NOMO-1 treated with dmso at 0.1 percent for 144 hours (cell line): Measurements from ENCODE around the gene DOCK1.

ENCODE experiments used
- DNase-seq: peaks from one replicate; lab custom pipeline; 2025; ENCODE audit not compliant: unreplicated experiment; lab: John Stamatoyannopoulos, UW

Gene DOCK1

DNA sequence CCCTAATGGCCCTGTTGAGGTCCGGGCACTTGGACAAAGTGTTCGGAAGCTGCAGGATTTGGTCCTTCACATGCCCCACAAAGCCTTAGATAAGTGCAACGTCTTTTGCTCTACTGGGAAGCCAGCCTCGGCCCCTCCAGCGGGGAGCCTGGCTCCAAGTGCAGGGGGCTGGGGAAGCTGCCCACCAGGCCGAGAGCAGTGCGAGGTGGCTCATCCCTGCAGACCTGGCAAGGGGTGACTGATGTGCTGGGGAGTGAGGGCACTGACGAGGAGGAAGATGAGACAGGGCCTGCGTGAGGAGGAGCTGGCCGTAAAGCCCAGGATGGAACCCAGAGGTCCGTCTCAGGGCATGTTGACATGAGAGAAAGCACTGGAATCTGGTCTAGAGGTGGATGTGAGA, 508.1 kb downstream of the DOCK1 start:
- no peak for DNase-seq

DNA sequence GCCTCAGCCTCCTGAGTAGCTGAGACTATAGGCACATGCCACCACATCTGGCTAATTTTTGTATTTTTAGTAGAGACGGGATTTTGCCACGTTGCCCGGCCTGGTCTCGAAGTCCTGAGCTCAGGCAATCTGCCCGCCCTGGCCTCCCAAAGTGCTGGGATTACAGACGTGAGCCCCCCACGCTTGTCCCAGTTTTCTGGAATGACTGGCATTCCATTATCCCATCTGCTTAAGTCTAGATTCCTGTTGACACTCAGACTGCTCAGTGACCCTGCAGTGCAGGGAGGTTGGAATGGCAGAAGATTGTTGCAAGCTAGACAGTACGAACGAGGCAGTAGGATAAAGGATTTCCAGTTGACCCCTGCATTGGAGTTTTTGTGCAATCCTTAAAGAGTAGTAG, 508.8 kb downstream of the DOCK1 start:
- no peak for DNase-seq

DNA sequence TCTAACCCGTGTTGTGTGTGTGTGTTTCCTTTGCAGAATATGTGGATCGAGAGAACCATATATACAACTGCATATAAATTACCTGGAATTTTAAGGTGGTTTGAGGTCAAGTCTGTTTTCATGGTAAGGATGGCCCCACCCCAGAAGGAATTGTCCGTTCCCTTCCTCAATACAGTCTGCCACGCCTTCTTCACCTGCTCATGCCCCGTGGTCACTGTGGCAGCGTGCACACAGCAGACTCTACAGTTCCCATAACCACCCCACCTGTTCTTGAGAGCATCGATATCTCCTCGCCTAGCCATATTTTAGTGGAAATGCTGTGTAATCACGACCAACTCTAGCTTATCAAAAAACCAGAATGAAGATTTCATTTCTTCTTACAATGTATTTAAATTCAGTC, 509.9 kb downstream of the DOCK1 start:
- no peak for DNase-seq

DNA sequence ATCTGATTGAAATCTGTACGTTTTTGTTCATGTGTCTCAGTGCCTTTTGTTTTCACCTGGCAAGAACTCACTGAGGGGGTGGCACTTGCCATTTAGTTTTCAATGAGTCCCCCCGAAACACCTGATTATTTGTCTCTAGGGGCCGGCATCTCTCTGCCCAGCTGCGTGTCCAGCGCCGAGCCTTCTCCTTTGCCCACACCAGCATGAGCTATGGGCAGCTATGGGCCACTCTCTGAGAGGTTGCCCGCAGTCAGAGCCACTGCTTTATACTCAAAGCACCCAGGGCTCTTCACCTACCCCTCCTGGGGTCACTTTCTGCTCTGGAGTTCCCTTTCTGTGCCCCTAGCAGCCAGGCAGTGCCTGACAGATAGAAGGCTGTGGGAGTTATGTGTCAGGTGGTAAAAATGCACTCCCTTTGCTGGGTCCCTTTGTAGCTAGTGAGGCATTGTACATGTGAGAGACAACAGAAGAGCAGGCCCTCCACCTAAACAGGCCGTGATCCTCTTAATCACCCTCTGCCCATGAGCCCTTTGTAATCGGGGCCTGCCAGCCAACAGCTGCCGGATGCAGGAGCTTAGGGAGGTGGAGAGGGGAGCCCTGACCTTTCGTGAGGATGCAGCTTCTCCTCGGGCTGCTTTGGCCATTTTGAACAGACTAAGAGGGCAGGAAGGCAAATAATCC, 510.8 kb downstream of the DOCK1 start:
- no peak for DNase-seq

- no peak for DNase-seq
Observed at GRCh38 chr10:127417031-127417430, 511.8 kb downstream of the DOCK1 start.

- no peak for DNase-seq
Observed at GRCh38 chr10:127417686-127418401, 512.6 kb downstream of the DOCK1 start.

GRCh38 chr10:127418536-127419168, 513.4 kb downstream of the DOCK1 start:
- no peak for DNase-seq

- no peak for DNase-seq
Observed at GRCh38 chr10:127420138-127420684, 515.0 kb downstream of the DOCK1 start.

DNA sequence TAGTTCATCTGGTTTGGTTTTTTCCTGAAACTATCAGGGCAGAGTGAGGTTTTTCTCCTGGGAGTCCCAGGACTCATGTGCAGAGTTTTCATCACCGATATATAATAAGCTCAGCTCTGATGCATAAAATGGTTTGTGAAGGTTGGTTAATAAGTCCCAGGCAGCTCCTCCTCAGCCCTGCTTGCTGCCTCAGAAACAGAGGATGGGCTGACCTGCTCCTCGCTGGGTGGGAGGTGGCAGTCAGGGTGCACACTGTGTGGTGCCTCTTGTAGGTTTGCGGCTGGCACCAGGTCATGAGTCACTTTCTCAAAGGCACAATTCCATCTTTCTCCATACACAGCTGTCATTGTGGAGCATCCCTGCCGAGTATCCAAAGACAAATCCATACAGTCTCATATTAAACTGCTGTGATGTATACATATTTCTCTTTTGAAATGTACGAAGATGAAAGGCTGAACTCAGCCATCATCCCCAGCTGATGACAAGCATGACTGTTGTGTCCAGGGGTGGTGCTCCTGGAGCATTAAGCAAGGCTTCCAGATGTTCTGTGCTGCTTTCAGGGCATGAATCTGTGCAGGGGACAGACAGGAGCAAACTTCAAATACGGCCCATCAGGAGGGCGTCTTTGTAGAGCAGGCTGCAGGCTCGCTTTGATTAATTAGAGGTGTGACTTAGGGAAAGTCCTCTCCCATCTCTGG, 518.1 kb downstream of the DOCK1 start:
- DNase-seq, result no peak

DNA sequence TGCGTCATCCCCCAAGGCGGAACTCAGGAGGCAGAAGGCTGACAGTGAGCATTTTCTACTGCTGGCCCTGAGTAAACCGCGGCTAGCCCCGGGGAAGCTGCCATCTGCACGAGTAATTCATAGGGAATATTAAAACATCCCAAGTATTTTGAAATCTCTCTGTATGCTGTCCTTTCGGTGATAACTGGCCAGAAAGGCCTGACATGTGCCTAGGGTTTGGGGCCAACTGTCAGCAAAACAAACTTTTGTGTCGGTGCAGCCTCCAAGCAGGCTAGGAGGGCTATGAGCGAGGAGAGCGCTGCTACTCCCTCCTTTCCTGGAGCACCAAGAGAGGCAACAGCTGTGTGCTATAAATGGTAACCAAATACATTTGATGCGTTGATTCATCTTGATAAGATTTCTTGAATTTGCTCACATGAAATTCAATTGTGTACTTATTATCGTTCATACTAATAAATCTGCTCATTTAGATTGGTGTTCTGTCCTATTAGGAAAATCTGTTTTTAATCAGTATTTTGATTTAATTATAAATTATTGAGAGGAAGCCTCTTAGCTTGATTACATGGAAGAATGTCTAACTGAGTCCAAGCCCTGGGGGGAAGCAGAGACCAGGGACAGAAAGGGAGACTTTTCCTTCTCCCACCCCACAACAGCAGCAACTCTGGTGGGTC, 519.5 kb downstream of the DOCK1 start:
- no peak for DNase-seq

GRCh38 chr10:127426746-127427145, 521.5 kb downstream of the DOCK1 start:
- no peak for DNase-seq

DNA sequence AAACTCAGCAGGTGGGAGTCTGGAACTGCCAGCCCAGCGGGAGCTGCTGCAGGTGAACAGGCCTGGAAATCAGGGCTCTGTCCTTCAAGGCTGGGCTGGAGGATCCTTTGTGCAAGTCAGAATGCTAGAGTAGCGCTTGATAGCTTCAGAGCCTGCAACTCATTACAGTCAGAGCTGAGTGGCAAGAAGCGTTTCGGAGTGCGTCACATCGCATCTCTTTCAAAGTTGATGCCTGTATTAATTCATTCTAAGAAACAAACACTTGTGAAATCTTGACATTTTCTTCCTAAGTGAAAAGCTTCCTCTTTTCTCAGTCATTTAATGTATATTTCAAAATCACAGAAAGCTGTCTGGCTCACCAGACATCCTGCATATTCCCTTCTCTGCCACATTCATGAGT, 522.7 kb downstream of the DOCK1 start:
- no peak for DNase-seq

GRCh38 chr10:127428385-127428980, 523.3 kb downstream of the DOCK1 start:
- no peak for DNase-seq

- no peak for DNase-seq
Observed at GRCh38 chr10:127429601-127430312, 524.5 kb downstream of the DOCK1 start.

DNA sequence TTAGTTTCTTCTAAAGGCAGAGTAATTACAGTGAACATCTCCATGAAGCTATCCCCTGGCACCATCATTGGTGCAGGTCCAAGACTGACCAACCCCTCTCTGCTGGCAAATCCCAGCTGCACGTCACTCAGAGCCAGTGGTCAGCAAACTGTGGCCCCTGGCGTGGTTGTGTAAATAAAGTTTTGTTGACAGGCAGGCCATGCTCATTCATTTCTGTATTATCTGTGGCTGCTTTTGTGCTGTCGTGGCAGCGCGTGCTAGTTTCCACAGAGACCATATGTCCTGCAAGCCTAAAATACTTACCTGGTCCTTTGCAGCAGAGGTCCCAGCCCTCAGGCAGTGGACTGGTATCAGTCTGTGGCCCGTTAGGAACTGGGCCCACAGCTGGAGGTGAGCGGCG, 526.3 kb downstream of the DOCK1 start:
- no peak for DNase-seq

- no peak for DNase-seq
Observed at GRCh38 chr10:127434006-127434405, 528.8 kb downstream of the DOCK1 start.

DNA sequence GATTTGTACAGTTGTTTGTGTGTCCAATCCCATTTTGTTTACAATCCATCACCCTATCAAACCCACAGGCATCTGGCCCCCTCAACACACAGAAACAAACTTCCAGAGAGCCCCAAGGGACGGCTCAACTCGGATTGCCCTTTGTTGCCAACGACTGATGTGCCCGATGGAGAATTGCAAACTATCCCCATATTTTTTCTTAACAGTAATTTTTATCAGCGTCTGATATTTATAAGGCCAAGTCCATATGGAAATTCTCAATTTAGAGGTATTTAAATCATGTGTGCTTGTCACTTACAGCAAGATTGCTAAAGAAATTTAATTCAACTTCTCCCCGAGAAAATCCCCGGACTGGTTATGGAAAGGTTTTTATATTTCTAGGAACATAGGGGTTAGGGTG, 530.0 kb downstream of the DOCK1 start:
- DNase-seq, result no peak

DNA sequence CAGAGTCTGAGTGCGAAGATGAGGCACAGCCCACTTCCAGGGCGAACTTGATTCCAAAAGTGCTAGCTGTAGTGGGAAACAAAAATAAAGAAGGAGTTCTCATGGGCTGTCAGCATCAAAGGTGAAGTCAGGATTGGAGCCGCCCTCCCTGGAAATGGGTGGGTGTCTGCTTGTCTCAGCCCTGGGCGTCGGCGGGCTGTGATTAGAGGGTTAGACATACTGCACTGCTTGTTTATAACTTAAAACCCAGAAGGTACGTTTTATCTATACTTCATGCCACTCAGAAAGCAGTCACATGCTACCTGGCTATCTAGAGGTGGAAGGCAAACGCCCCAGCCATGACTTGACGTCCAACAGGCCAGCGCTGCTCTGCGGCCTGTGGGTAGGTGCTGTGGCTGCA, 535.1 kb downstream of the DOCK1 start:
- no peak for DNase-seq

DNA sequence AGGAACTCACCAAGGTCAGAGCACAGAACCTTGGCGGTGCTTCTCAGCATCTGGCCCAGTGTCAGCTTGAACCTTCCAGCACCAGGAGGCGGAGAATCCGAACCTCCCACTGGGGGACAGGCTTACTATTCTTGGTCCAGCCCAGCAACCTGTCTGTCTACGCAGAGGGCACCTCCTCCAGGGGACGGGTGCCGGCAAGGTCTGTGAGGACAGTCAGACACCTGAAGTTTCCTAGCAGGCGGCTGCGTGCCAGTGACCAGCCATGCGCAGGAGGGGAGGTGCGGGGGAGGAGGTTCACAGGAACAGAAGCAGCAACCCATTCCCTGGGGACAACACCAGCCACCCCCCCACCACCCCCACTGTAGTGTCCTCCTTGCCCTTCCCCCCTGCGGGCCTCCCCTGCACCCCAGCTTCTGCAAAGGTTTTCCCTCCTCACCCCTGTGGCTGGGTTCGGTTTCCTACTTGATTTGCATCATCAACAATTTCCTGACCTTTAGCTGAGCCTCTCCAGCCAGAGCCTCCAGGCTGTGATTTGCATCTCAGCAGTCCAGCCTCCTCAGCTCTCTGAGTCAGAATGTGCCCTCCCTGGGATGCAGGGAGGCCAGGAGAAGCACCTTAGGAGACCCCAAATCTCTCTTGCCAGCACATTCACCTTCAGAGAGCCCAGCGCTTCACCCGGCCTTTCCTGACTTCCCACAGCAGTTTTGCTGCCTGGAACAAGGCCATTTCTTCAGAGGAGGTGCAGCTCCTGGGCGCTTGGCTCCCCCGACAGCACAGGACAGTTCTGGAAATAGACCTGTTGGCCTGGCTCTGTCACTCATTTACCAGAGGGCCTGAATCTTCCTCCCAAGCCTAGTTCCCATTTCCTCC, 536.4 kb downstream of the DOCK1 start:
- DNase-seq, result no peak
